Fibroblast of the aortic adventitia (primary cell): ENCODE results near the gene ZBTB24. TPM values are rescaled to one million over a fixed set of nuclear protein-coding genes. Genes with fewer than 3 reads are reported as not detected.

Experiments
- DNase-seq: peaks from one replicate; pipeline ENCODE4 v3.0.0-alpha.2; 2010; ENCODE audit warnings: low read depth
- H3K4me3 ChIP-seq: 2 replicates; pipeline ENCODE4 v1.5.1; 2011; ENCODE audit warnings: low read depth, mild to moderate bottlenecking, control low read depth, low read length, moderate library complexity
- total RNA-seq: library from RNA; depleted of rRNA; stranded (reverse); fragments of >200 nt; gene quantifications from 2 replicates; pipeline ENCODE4 v1.2.3, GENCODE V29; 2012; ENCODE audit warnings: low replicate concordance
- TF ChIP-seq, protein P1 (sequence below): IDR thresholded peaks from 2 replicates; pipeline ENCODE4 v1.5.1; 2011; ENCODE audit warnings: mild to moderate bottlenecking, low read length, control low read depth, inconsistent platforms; ENCODE audit not compliant: insufficient read depth

Gene ZBTB24
- total RNA-seq, 1 donor = 9.8 TPM

DNA sequence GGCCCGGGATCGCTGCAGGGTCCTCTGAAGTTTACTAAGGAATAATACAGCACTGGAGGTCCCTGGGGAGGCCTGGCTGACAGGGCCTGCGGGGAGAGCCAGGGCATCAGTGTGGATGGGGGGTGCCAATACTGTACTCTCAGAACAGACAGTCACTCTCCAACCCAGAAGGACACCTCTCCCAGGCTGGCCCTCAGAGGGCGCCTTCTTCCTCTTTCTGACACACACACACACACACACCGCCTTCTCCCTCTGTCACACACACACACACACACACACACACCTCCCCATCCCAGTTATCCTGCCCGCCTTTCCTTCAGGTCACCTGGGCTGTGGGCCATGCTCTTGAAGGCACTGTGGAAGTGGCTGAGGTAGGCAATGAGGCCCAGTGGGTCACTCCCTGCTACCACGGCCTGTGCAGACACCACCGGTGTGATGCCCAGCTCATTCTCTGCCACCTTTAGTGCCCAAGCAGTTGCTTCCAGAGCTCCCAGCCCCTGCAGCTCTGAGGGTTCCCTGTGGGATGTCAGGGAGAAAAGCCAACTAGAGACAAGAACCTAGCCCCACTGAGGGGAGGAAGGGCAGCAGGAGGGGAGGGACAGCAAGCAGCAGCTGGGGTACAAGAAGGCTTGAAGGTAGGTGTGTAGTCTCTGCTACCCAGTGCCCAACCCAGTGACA, 35.0 kb downstream of the ZBTB24 start:
- TF ChIP-seq, protein P1, sequence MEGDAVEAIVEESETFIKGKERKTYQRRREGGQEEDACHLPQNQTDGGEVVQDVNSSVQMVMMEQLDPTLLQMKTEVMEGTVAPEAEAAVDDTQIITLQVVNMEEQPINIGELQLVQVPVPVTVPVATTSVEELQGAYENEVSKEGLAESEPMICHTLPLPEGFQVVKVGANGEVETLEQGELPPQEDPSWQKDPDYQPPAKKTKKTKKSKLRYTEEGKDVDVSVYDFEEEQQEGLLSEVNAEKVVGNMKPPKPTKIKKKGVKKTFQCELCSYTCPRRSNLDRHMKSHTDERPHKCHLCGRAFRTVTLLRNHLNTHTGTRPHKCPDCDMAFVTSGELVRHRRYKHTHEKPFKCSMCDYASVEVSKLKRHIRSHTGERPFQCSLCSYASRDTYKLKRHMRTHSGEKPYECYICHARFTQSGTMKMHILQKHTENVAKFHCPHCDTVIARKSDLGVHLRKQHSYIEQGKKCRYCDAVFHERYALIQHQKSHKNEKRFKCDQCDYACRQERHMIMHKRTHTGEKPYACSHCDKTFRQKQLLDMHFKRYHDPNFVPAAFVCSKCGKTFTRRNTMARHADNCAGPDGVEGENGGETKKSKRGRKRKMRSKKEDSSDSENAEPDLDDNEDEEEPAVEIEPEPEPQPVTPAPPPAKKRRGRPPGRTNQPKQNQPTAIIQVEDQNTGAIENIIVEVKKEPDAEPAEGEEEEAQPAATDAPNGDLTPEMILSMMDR = no peak
- no peak overlapping the region for H3K4me3 ChIP-seq
- DNase-seq = no peak

DNA sequence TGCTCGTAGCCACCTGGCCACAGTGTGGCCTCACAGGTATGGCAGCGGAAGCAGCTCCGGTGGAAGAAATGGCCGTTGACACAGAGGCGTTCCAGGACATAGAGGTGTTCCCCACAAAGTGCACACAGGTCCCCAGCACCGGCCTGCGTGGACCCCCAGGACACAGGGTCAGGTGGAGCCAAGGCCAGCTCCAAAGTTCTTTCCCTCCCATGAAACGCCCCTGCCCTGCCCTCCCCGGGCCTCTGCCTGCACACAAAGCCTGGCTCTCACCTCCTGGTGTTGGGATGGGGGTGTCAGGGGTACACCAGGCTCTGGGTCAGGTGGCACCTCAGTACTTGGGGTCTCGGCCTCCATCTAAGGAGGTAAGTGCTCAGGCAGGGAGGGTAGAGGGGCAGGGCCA, 35.9 kb downstream of the ZBTB24 start:
- TF ChIP-seq, protein P1 = no peak

DNA sequence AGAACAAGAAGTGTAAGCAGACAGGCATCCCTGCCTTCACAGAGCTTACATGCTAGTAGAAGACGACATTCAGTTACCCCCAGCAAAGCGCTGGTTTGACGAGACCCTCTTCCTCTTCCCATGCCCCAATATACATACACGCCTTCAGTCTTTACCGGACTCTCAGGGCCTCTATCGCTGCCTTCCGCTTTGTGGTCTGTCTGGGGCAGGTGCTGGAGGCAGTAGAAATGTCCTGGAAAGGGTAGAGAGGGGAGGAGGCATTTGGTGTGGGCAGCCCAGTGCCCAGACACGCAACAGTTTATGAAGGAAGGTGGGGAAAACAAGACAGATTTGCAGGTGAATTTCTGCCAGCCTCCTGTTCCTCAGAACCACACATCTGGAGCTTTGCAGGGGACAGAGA, 36.5 kb downstream of the ZBTB24 start:
- no peak overlapping the region for H3K4me3 ChIP-seq
- no peak for DNase-seq
- TF ChIP-seq, protein P1 = no peak

More for the DNA sequence above, 35.9 kb downstream of the ZBTB24 start:
- DNase-seq = no peak
- no peak overlapping the region for H3K4me3 ChIP-seq

DNA sequence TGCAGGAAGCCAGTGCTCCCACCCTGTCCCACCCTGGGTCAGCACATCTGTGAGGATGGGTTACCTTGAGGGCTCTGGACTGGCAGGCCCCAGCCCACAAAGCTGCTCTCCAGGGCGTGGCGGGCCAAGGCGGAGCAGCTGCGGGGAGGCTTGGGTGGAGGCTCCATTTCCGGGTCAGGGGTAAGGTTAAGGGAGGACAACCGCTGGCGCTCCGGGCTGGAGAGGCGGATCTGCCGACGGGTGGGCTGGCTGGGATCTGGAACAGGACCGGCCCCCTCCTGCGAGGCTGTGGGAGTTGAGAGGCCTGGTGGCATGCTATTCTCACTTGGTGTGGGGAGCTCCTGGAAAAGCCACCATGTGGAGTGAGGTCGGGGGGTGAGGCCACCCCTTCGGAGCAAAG, 36.9 kb downstream of the ZBTB24 start:
- TF ChIP-seq, protein P1 = no peak
- no peak overlapping the region for H3K4me3 ChIP-seq
- no peak for DNase-seq

DNA sequence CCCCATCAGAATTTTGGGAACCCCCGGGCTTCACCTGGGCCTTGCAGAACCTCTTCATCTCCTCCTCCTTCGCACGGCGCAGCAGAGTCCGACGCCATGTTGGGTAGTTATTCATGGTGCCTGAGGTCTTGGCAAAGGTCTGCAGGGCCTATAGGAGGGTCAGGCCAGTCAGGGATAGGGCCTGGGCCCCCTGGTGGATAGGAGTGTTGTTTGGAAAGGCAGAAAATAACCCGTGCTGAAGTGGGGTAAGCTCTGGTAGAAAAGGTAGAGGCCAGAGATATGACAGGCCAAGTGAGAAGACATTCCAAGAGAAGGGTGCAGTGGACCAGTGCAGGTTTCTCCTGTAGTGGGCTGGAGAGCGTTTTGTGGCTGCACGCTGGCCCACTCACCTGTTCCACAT, 37.6 kb downstream of the ZBTB24 start:
- DNase-seq = no peak
- TF ChIP-seq, protein P1 = no peak
- H3K4me3 ChIP-seq = no peak overlapping the region

DNA sequence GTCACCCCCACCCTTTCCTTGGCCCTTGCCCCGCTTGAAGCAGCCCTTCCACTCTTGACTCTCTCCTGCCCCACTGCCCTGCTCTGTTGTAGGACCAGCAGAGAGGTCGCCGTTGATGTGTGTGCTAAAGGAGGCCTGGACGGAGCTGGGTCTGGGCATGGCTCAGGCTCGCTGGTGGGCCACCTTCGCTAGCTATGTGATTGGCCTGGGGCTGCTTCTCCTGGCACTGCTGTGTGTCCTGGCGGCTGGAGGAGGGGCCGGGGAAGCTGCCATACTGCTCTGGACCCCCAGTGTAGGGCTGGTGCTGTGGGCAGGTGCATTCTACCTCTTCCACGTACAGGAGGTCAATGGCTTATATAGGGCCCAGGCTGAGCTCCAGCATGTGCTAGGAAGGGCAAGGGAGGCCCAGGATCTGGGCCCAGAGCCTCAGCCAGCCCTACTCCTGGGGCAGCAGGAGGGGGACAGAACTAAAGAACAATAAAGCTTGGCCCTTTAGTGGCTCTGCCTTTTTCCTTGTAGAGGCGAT, 39.5 kb downstream of the ZBTB24 start:
- TF ChIP-seq, protein P1 = no peak
- H3K4me3 ChIP-seq = no peak overlapping the region
- DNase-seq = no peak
